ENCODE measurements around the gene LIMS1.
"Not testable (repeated sequence)": the region's sequence is repeated elsewhere in the genome, so short reads cannot be mapped to it uniquely, and the experiment has no call there.

Gene LIMS1

GRCh38 chr2:108552566-108552965 is 18.3 kb downstream of the LIMS1 start:
- no peak for DNase-seq (ENCODE audit: low read depth)

DNA sequence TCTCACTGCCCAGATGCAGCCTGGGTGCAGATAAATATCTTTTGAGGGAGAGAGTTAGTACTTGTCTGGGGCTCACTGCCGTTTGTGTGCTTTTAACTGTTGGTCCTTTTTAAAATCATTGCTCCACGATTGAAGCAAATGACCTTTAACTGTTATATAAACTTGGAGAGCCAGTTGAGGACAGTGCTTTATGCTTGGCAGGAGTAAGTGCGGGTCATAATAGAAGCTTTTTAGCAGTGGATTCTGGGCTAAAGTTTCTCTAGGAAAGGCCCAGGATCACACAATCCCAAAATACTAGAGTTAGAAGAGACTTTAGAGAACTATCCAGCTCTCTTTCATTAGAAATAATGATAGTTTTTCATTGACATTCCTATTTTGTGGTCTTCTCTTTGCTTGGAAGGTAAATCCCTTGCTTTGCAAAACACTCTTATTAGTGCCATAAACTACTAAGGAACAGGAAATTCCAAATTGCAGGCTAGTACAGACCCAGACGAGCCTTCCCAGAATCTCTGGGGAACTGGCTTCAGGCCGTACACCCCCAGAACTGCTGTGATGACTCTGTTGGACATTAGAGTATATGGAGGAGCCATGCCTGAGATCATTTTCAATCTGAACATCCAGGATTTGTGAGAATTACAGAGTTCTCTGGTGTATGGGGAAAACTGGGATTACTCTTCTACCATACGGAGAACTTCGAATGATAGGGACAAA is 19.1 kb downstream of the LIMS1 start:
- DNase-seq (ENCODE audit: low read depth): no peak

- no peak for DNase-seq (ENCODE audit: low read depth)
Measured at GRCh38 chr2:108554528-108554927, 20.3 kb downstream of the LIMS1 start.

GRCh38 chr2:108555572-108555971 is 21.3 kb downstream of the LIMS1 start:
- no peak for DNase-seq (ENCODE audit: low read depth)

DNA sequence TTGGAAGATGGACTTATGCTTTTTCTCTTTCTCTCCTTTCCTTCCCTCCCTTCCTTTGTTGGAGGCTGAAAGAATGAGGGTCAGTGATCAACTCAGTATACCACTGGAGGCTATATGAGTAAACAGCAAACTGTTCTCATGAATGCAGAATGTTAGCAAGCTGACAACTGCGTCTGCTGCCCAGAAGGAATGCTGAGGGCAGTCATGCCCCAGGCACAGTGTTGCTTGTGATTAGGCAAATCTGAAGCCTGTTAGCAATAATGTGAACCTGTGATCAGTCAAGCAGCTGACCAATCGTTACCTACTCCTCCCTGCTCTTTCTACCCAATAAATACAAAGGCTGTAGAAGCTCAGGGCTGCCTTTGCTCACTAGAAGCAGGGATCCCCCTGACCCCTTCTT is 22.3 kb downstream of the LIMS1 start:
- not testable (repeated sequence) for DNase-seq (ENCODE audit: low read depth)

DNA sequence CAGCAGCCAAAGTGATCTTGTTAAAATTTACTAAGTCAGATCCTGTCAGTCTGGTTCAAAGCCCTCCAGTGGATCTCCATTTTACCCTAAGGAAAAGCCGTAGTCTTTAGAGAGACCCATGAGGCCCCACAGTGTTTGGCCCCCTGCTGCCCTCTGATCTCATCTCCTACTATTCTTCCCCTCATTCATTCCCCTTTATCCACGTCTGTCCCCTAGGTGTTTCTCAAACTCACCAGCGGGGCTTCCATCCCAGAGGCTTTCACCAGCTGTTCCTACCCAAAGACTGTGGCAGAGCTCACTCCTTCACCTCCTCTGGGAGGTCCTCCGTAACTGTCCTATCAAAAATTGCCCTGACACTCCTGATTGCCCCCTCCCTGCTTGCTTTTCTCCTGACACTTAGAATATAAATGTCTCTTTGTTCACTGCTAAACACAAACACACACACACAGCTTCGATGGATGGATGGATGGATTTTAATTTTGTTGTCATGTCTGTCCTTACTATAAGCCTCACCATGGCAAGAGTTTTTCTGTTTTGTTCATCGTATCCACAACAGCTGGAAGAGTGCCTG is 26.1 kb downstream of the LIMS1 start:
- no peak for DNase-seq (ENCODE audit: low read depth)

- DNase-seq (ENCODE audit: low read depth): no peak
Measured at GRCh38 chr2:108560895-108561530, 26.7 kb downstream of the LIMS1 start.

- no peak for DNase-seq (ENCODE audit: low read depth)
Measured at GRCh38 chr2:108562274-108562673, 28.0 kb downstream of the LIMS1 start.

DNA sequence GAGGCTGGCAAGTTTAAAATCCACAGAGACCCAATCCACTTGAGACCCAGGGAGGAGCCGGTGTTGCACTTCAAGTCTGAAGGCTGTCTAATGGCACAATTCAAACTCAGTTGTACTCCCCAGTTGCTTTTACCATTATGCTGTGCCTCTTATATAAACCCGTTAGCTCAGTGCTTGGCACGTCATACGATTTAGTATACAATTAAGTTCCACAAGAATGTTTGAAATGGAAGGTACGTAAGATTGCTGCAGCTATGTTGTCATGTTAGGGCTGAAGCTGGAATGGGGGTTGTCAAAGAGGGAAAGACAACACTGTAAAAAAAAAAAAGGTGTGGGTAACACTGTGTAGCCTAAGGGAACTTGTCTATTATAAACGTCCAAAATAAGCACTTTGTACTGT is 30.2 kb downstream of the LIMS1 start:
- DNase-seq (ENCODE audit: low read depth): no peak

GRCh38 chr2:108565778-108566375 is 31.6 kb downstream of the LIMS1 start:
- no peak for DNase-seq (ENCODE audit: low read depth)

GRCh38 chr2:108570416-108570815 is 36.1 kb downstream of the LIMS1 start:
- no peak for DNase-seq (ENCODE audit: low read depth)

DNA sequence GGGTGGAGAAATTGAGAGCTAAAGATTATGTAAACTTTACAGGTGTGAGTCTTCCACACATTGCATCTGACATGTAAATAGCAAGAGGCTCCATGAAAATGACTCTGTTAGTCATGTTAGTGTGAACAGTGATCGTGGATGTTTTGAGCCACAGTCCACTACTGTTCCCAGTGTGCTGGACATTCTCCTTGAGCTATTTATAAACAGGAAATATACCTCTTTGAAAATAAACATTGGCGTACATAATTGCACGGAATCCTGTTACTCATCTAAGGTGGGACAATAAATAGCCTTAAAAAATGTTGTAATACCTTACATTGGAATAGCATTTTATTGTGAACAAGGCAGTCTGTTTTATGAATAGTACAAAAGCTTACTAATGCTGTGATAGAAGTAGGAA is 37.0 kb downstream of the LIMS1 start:
- DNase-seq (ENCODE audit: low read depth): no peak

- no peak for DNase-seq (ENCODE audit: low read depth)
Measured at GRCh38 chr2:108573061-108573460, 38.8 kb downstream of the LIMS1 start.

- DNase-seq (ENCODE audit: low read depth): no peak
Measured at GRCh38 chr2:108574332-108574731, 40.1 kb downstream of the LIMS1 start.

GRCh38 chr2:108575132-108575966 is 41.1 kb downstream of the LIMS1 start:
- no peak for DNase-seq (ENCODE audit: low read depth)

DNA sequence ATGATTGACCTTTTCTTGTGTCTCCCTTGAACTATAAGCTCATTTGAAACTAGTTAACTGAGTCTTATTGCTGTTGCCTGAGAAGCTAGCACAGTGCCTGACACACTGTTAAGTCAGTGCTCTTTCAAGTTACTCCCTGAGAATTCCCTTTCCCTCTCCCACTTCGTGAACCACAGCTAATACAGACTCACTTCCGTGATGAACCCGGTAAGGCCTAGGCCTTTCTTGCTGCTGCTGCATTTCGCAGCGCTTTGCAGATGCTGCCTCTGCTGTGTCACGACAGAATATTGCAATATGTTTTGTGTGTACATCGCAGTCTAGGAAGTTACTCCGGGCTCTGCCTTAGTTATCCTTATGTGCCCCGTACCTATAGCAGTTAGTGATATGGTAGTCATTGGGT is 42.8 kb downstream of the LIMS1 start:
- DNase-seq (ENCODE audit: low read depth): no peak

DNA sequence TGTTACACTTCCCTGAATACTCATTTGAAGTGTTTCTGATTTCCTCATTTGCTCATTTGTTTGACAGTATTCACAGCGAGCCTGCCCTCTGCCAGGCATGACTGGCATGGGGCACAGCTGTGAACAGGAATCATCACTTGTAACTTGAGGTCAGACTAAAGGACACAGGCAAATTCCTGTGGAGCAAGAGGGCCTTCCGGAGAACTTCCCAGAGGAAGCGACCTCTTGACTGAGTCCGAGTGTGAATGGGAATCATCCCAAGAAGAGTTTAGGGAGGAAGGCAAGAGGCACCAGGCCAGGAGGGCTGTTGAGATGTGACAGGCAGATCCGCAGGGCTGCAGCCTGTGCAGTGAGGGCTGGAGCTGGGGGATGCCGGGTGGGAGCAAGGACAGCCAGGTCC is 45.4 kb downstream of the LIMS1 start:
- no peak for DNase-seq (ENCODE audit: low read depth)

DNA sequence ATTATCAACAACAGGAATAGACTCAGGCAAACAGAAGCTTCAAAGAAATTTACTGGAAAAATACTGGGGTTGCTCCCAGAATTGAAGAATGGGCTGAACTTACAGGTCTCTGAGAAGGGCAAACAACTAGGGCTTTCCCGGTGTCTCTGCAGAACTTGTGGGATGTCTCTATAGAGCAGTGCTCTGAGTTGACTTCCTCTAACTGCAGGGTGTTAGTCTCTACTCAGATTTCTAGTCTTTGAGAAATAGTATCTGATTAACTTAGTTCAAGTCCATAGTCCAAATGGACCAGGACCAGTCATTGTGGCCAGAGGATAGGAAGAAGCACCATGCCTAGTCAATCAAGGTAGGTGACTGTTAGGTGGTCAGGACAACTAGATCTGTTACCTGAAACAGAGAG is 45.8 kb downstream of the LIMS1 start:
- no peak for DNase-seq (ENCODE audit: low read depth)

- DNase-seq (ENCODE audit: low read depth): no peak
Measured at GRCh38 chr2:108583903-108584520, 49.7 kb downstream of the LIMS1 start.

DNA sequence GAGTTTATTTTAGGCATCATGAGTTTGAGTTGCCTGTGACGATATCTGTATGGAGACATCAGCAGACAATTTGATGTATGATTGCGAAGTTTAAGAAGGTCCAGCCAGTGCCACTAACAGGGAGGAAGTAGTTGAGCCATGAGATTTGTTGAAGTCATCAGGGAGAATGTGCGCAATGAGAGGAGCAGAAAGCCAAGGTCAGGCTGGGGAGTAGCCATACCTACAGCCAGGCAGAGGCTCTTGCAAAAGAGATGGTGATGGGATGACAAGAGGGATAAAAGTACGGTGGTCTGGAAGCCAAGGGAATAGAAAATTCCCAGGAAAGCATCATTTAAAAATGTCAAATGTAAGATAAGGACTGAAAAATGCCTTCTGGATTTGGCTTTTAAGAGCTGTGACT is 51.2 kb downstream of the LIMS1 start:
- no peak for DNase-seq (ENCODE audit: low read depth)

DNA sequence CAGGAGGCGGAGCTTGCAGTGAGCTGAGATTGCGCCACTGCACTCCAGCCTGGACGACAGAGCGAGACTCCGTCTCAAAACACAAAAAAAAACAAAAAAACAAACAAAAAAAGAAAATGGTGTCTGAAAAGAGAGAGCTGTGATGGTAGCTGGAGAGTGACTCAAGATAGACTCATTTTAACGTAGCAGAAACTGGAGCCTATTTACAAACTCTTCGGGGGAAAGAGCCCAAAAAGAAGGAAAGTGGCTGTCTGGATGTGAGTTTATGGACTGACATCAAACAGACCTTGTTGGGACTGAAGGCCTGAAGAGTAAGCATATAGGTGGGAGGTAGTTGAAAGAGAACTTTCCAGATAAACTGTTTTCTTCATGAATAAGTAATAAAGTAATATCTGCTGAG is 51.8 kb downstream of the LIMS1 start:
- DNase-seq (ENCODE audit: low read depth): no peak

DNA sequence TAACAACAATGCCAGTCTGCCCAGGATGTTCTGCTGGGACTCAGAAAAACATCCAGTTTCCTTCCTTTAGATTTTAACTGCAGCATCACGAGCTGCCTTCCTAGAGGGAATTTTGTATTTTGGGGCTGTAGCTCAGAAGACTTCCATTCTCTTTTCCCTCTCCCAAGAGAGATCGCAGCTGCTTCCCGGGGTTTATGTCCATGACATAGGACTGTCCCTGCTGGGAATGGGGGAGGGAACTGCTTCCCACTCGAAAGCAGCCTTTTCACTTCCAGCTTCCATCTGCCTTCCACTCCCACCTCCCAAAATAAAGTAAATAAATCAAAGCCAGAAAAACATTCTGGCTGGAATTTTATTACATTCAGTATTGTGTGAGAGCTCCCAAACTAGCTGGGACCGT is 52.4 kb downstream of the LIMS1 start:
- DNase-seq (ENCODE audit: low read depth): no peak
